Measurements from ENCODE around the gene PTGR2.

DNA sequence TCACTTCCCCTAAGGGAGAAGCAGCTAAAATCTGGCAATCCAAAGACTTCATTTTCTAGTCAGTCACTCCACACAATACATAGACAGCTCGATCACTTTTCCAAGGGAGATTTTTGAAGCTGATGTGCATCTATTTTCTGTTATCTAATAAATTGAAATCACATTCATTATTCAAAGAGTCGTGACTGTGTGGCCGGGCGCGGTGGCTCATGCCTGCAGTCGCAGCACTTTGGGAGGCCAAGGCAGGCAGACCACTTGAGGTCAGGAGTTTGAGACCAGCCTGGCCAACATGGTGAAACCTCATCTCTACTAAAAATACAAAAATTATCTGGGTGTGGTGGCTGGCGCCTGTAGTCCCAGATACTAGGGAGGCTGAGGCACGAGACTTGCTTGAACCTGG lies 27.1 kb upstream of the PTGR2 start:
- TF ChIP-seq, protein P1, sequence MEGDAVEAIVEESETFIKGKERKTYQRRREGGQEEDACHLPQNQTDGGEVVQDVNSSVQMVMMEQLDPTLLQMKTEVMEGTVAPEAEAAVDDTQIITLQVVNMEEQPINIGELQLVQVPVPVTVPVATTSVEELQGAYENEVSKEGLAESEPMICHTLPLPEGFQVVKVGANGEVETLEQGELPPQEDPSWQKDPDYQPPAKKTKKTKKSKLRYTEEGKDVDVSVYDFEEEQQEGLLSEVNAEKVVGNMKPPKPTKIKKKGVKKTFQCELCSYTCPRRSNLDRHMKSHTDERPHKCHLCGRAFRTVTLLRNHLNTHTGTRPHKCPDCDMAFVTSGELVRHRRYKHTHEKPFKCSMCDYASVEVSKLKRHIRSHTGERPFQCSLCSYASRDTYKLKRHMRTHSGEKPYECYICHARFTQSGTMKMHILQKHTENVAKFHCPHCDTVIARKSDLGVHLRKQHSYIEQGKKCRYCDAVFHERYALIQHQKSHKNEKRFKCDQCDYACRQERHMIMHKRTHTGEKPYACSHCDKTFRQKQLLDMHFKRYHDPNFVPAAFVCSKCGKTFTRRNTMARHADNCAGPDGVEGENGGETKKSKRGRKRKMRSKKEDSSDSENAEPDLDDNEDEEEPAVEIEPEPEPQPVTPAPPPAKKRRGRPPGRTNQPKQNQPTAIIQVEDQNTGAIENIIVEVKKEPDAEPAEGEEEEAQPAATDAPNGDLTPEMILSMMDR (IDR thresholded peaks at IDR 0.05): no peak
- TF ChIP-seq EZH2 (IDR thresholded peaks at IDR 0.05; ENCODE audit: borderline replicate concordance, insufficient read depth, low read depth, low read length, poor library complexity, severe bottlenecking): no peak
